Renal cortical epithelial cell (primary cell): ENCODE results near the gene KLRF2. TPM values are rescaled to one million over a fixed set of nuclear protein-coding genes. Genes with fewer than 3 reads are reported as not detected.

Source experiments
- DNase-seq: peaks from one replicate; pipeline ENCODE4 v3.0.0-alpha.2; 2011; ENCODE audit warnings: low read depth
- total RNA-seq: library from RNA; depleted of rRNA; stranded (reverse); fragments of >200 nt; gene quantifications from 2 replicates; pipeline ENCODE4 v1.2.3, GENCODE V29; 2014

The KLRF2 gene
- total RNA-seq, 1 donor from 2014 or later, result not detected

DNA sequence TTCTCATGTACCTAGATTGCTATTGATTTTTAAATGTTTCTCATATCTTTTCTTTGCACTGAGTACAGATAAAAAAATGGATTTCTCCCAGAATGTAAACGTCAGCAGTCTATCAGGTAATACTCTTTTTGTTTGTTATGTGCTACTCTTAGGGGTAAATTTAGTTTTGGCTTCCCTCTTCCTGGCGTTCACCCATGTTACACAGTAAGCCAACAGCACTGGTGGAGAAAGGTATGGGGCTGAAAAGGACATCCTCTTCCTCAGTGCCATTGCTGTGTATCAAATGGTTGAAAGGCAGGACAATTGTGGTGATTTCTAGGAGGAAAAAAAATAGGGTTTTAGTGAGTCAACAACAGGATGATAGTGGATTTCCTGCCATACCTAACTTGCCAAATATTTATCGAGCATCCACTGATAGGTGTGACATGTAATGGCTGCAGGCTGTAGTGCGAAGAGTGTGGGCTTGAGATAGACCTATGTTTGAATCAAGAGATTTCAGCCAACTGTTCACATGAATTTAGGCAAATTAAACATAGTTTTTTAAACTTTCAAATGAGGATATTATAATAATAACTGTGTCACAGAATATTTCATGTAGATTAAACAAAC is 7.5 kb downstream of the KLRF2 start:
- no peak for DNase-seq

DNA sequence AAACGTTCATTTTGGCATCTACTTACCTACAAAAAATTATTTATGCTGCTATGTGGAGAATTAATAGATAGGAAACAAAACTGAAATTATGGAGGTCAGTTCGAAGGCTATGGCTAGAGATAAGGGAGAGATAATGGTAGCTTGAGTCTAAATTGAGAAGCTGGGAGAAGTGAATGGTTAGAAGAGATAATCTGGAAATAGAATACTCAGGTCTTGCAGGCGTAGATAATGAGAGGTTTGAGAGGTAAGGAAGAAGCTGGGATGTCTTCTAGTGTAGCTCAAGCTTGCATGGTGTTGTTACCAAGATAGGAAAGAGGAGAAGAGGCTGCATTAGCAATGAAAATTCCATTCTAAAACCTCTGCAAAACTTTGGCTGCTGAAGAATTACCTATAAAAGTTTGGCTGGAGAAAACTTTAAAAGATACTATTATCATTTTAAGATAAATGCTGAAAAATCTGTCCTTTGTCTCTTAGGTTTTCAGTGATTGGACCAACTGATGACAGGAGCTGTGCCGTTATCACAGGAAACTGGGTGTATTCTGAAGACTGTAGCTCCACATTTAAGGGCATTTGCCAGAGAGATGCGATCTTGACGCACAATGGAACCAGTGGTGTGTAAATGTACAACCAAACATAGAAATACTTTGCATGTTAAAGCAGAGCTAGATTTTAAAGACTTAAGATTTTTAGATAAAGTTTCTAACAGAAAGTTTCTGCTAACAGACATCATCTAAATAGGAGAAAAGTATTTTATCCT is 14.1 kb downstream of the KLRF2 start:
- no peak for DNase-seq

DNA sequence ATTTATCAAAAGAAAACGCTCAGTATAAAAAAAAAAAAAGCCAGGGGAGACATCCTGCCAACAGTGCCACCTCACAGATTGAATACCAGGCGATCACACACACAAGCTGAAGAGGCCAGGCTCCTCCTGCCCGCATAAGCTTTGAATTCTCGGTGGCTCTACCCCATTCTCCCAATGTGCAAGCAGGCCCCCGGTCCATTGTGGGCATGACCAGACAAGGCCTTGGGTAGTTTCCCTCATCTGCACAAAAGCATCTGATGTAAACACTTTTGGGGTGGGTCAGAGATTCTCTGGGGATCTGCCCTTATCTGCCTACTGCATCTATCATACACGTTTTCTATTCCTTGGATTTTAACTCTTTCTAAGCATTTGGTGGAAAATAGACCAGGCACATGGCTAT is 16.2 kb downstream of the KLRF2 start:
- DNase-seq, result no peak

DNA sequence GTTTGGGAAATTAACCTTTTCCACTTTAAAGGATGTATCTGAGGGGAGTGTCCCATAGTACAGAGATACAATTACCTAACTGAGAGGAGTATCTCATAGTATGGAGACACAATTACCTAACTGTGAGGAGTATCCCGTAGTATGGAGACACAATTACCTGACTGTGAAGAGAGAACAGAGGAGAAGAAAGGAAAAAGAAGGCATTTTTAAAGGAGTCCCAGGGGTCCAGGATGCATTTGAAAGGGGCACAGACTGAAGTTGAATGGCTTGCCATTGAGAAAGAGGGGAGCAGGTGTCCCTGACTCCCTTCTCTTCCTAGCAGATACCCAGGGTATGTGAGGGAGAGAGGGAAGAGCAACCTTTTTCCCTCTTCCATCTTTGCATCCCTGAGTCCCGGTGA is 17.9 kb downstream of the KLRF2 start:
- no peak for DNase-seq

DNA sequence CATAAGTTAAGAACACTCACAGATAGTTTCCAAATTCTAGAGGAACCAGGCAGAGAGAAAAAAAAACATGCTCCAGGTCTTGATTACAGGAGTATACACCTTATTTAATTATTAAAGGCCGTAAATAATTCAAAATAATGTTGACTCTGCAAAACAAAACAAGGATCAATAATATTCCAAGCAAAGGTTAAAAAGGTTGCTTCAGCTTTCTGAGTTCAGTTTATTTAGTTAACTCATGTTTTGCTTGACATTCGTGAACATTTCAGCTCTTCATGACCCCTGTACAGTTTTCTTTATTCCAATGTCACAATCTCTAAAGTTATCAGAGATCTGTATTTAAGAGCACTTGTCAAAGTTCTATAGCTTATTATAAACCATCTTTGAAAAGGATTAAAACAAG is 19.6 kb downstream of the KLRF2 start:
- no peak for DNase-seq

DNA sequence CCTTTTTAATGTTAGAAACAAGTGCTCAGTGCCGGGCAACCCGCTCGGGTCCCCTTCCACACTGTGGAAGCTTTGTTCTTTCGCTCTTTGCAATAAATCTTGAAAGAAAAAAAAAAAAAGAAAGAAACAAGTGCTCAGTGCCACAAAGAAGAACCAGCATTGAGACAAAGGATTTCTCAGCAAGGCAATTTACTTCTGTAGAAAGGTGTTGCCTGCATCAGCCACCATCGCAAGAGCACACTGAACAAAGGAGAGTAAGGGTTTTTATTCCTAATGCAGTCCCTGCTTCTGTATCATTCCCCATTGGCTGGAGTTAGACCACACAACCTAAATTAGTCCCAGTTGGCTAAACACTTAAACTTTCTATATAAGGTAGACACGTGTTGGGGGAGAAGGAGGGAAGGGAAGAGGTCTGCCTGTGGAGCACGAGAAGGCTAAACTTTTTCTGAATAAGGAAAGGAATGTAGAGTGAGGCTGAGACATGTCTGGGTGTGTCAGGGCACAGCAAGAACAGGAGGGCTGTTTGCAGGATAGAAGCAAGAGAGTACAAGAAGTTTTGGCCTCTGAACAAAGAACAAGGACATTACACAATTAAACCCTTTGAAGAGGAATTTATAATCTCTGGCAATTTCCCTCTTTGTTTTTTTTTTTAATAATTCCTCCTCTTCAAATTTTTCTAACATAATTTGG is 21.4 kb downstream of the KLRF2 start:
- DNase-seq, result no peak

DNA sequence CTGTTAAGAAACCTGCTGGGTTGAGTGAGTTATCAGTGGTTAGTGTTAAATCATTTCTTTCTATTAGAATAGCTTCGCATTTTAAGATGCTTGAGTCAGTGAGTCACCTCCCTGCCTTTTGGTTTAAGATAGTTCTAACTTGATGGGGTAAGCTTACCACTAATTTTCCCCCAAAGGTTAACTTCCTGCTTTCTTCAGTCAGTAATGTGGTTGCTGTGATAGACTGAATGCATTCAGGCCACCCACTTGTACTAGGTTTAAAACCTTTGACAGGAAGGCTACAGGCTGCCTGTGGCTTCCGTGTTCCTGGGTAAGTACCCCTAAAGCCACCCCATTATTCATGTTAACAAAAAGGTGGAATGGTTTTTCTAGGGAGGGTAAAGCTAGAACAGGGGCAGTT is 25.6 kb downstream of the KLRF2 start:
- DNase-seq, result no peak

DNA sequence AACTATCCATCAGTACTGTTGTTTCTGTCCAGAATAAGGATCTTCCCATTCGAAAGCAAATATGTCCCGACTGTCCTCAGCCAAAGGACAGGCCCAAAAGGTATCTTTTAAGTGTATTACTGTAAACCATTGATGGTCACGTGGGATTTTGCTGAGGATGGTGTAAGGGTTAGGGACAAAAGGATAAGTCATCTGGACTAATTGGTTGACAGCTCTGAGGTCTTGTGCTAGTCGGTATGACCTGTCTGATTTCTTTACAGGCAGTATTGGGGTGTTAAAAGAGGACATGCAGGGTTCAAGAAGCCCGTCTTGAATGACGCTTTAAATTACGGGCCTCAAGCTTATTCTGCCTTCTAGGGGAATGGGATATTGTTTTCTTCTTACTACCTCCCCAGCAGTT is 26.5 kb downstream of the KLRF2 start:
- no peak for DNase-seq

DNA sequence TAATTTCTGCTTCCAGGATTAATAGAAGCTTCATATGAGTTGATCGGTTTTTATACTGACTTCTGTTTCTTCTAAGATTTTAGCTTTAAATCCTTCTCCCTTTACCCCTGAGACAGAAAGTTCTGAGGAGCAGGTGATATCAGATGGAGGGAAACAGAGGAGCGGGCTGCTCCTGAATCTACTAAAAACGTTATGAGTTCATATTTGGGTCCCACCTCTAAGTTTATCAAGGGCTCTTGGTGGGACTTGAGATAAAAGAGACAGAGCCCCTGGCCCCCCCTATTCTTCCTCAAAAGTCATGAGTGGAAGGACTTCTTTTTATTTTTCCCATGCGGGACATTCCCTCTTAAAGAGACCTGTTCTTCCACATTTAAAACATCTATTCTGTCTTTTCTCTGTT is 27.1 kb downstream of the KLRF2 start:
- DNase-seq, result no peak

DNA sequence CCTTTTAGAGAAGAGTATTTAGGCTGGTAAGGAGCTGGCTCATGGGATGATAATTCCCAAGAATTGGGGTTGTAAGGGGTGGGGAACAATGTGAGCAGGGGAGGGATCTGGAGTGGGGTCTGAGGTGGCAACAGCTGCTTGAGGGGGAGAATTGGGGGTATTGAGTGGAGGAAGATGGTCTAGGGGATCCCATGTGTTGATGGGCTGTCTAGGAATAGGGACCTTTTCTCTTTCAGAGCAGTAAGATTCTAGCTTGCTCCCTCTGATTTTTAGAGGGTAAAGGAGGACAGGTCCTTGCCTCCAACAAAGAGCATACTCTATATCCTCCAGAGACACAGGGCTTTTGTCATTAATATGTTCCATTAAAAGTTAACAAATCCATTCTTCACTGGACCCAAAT is 28.4 kb downstream of the KLRF2 start:
- DNase-seq, result no peak

DNA sequence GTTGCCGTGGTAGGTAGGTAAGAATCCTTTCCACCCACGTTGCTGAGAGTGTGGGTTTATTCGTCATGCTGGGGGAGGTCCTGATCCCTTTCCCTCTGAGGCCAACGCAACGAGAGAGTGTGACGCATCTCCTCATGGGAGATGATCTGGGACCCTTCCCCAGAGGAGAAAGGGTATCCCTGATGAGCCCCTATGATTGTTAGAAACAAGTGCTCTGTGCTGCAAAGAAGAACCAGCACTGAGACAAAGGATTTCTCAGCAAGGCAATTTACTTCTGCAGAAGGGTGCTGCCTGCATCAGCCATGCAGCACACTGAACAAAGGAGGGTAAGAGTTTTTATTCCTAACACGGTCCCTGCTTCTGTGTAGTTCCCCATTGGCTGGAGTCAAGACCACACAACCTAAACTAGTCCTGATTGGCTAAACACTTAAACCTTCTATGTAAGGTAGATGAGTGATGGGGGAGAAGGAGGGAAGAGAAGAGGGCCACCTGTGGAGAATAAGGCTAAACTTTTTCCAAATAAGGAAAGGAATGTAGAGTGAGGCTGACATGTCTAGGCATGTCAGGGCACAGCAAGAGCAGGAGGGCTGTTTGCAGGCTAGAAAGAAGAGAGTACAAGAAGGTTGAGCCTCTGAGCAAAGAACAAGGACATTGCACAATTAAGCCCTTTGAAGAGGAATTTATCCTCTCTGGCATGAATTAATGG is 29.6 kb downstream of the KLRF2 start:
- no peak for DNase-seq

DNA sequence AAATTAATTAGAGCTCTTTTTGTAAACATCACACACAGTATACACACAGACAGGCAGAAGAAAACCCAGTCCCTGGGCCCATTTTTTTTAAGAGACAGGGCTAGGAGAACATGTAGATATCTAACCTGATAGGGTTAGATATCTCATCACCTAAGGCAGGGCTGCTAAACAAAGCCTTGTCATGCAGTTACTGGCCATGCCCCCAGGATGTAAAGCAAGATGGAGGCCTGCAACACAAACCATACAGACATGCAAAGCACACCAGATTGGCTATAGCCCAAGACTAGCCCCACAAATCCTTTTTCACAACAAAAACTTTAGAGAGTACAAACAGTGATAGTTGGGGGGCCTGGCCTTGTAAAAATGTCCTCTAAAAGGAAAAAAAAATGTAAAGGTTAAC is 30.4 kb downstream of the KLRF2 start:
- no peak for DNase-seq

DNA sequence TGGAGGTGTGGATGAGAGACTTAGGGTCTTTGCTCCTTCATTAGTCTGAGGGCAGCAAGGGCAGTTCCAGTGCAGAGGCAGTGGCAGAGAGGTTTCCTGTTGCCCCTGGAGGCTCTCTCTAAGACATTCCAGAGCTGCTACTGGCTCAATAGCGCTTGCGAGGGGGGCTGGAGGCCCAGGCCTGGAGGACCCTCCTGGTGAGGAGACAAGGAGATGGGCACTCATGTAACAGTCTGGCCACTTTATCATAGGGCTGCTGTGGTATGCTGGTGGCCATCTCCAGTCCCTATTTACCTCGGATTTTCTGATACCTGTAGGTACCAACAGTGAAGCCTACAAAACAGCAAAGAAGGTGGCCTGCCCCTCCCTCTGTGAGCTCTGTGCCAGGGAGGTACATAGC is 38.2 kb downstream of the KLRF2 start:
- no peak for DNase-seq

DNA sequence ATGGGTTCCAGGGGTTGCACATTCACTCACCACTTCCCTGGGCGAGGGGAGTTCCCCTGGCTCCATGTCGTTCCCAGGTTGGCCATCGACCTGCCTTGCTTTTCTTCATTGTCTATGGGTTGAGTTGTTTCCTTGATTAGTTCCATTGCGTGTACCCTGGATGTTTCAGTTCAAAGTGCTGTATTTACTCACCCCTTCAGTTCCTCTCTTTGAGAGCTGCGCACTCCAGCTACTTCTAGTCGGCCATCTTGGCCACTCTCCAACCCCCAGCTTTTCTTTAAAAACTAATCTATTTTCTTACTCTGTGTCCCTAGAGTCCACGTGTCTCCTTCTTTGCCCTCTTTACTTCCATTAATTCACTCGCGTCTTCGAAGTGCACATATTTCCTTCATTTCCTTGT is 39.2 kb downstream of the KLRF2 start:
- no peak for DNase-seq

DNA sequence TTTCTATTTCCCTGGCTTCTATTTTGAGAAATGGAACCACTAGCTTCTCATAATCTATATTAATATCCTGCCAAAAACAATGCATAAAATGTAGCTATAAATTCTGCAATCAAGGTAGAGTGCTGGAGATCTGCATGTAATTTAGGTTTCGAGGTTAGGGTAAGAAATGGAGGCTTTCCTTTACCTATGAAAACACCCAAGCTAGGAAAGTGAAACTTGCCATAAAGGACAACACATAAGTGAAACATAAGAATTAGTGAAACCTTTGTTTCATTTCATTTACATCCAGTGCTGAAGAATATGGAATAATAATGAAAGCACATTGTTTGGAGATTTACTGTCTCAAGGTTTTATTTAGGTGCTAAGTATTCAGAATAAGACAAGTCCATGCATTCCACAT is 41.1 kb downstream of the KLRF2 start:
- DNase-seq, result no peak

DNA sequence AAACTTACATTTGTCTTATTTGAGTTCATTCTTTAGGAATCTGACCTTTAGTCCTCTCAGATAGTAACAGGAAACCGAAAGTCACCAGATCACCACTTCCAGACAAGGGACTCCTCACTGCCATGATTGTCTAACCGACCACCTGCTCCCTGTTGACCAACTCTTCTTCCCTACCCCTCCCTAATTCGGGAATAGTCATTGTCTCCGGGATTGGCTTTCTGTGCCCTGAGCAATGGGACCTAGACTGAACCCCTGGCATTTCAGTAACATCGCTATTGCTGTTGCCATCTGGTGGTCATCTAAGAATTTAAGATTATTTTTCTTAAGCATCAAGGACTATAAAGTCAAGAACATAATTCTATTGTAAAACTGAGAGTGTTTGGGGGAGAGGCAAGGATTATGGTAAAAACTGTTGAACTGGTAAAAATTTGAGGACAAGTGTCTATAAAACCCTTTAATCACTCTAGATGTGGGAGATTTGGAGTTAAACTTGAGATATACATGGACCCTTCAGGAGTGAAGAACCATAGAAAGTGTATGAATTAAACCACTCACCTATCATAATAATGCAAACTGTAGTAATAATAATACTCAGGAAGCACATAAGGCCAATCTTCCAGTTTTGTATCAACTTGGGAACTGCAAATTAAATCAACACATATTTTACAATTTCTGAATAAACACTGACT is 44.6 kb downstream of the KLRF2 start:
- DNase-seq, result peak; percentile 42

DNA sequence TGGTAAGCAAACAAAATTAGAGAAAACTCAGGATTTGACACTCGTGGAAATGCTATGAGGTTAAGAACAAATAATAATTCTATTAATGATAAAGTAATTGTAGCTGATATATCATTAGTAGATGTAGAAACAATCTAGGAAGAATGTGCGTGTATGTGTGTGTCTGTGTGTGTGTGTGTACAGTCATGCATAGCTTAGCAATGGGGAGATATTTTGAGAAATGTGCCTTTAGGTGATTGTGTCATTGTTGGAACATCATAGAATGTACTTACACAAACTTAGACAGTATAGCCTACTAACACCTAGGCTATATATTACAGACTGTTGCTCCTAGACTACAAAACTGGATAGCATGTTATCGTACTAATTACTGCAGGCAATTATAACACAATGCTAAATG is 45.6 kb downstream of the KLRF2 start:
- no peak for DNase-seq

DNA sequence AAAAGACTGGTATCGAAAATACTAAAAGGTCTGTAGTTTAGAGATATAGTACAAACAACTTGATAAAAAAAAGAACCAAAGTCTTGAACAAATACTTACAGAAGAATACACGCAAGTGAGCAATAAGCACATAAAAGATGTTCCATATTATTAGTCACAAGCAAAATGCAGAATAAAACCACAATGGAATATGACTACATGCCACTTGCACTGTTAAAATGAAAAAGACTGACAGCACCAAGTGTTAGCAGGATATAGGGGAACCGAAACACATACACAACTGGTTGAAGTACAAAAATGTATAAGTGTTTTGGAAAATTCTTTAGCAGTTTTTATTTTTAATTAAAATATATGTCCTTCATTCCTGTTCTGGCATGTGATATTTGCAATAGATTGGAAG is 47.3 kb downstream of the KLRF2 start:
- DNase-seq, result no peak

DNA sequence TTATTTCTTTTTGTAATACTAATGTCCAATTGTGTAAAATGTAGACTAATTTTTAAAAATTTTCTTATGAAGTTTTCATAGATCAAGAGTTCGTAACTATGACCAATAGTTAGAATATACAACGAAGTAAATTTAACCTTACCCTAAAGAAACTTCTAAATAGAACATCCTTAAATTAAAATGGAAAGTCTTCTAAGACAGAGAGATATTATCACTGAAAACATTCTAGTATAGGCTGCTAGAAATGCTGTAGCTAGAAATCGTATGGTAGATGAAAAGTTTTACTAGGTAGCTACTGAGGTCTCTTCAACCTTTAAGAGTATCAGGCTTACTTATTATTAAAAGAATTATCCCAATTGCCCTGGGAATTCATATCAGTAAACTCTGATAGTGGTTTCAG is 50.0 kb downstream of the KLRF2 start:
- DNase-seq, result no peak

DNA sequence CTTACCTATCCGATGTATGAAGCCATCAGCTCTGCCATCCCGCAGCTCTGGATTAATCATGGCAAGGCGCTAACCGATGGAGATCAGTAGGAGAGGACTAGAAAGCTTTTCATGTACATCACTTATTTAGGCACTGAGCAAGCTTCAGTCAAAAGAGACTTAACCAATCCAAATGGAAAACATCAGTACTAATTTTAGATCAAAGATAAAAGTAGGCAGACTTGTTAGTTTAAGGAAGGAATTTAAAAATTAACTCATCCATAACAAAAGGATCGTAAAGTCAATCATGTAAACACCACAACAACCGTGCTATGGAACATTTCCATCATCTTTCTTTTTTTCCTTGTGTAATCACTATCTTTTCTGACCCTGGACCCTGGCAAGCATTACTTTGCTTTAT is 51.0 kb downstream of the KLRF2 start, which contains the start of gene CLEC2A:
Gene CLEC2A (minus strand): TSS at position 101 of the 400 bp plus-strand sequence. CDS start 41 bp downstream, at position 60.
- DNase-seq, result no peak

DNA sequence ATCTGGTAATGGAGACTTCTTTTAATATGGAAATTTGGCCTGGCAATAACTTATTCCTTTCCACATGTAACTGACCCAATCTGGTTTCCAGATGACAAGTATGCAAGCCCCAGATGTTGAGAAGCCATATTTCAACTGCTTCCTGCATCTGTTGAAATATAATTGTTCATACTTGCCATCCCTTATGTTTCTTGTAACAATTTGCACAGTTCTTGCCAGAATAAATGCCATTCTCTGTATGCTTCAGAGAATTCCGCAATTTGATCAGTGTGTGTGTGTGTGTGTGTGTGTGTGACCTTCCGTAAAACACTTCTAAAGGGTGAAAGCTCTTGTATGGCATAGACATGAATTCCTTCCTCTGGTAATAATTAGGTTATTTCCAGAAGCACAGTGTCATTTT is 52.7 kb downstream of the KLRF2 start:
- DNase-seq, result no peak

DNA sequence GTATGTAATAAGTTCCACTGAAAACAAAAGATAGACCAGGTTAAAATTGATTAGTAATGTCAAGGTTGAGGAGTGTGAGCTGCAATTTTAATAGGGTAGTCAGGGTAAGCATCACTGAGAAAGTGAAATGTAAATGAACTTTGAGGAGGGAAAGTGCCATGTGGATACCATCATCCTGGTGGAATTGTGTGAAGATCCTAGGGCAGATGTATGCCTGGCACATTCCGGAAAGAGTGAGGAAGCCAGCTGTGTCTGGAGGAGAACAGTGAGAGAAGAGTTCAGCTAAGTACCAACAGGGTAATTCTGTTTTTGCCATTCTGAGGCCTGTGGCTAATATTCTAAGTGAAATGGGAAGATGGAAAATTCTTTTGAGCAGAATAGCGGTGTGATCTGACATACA is 53.7 kb downstream of the KLRF2 start:
- DNase-seq, result no peak
